GM18526 (cell line): ENCODE results near the gene CFAP53.

ENCODE experiments used
- POLR2A ChIP-seq: IDR thresholded peaks from 3 replicates; pipeline ENCODE4 v1.6.1; 2011; ENCODE audit not compliant: insufficient read length; ENCODE audit errors: extremely low read depth

The CFAP53 gene

DNA sequence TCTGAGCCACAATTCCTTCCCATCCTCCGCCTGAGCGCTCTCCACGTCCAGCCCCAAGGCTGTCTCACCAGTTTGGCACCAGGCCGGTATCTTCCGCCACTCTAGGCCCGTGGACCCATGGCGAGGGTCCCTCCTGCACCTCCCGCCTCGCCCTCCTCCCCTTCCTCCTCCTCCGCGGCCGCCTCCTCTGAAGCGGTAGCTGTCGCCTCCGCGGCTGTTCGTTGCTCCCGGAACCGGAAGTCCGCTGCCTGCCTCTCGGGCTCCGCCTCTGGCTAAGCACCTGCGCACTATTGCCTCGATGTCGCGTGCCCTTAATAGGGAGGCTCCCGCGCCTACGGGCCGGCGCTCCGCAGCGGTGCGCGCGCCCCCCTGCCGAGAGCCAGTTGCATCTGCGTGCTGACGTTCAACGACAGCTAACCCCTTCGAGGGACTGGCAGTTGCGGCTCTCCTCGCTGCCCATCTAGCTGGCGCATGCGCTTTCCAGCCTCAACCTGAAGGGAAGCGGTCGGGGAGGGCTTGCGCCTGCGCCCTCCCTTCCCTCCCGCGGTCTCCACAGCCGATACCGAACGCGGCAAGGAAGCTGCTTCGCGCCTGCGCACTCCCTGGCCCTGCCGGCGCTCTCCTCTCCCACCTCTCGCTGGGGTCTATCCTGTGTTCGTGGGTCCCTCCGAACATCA, 15.1 kb upstream of the CFAP53 start, which contains the start of gene MBD1:
TSS of gene MBD1 (minus strand) at position 229 of the 677 bp plus-strand sequence. CDS start 1,531 bp downstream, outside the sequence.
- TF ChIP-seq POLR2A: peak; percentile 93

DNA sequence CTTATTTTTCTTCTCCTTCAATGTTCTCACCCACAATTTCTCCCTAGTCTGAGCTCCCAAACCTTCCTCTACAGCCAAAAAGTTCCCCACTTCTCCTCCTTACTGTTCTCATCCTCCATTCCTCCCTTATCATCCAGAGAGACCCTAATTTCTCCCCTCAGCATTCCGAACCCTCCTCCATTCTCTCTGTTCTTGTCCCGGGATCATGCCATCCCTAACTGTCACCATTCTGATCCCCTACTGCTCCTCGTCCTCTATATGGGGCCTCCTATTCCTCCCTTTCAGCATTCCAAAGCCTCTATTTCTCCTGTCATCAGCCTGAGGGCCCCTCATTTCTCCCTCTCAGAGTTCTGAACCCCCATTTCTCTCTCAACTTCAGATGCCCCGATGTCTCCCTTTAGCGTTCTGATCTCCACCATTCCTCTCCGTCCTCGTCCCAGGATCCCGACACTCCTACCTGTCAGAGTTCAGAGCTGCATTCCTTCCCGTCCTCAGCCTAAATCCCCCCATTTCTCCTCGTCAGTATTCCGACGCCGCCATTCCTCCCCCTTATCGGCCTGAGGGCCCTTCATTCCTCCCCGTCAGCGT, 14.5 kb upstream of the CFAP53 start:
- TF ChIP-seq POLR2A: no peak

DNA sequence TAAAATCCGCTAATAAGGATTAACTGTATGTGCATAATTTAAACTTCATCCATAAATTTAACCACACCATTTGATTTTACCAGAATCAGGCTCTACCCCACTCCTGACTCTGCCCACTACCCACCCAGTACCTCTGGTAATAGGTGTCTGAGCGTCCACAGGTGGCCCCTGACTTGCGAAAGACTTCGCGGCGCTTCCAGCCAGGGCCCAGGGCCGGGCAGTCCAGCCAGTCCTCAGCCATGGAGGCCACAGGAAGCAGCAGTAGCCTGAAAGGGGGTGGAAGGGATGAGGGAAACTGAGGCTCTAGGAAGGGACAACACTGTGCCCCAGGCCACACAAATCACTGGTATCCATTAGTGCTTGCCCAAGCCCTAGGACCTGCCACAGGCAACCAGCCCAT, 13.5 kb upstream of the CFAP53 start:
- TF ChIP-seq POLR2A: no peak

DNA sequence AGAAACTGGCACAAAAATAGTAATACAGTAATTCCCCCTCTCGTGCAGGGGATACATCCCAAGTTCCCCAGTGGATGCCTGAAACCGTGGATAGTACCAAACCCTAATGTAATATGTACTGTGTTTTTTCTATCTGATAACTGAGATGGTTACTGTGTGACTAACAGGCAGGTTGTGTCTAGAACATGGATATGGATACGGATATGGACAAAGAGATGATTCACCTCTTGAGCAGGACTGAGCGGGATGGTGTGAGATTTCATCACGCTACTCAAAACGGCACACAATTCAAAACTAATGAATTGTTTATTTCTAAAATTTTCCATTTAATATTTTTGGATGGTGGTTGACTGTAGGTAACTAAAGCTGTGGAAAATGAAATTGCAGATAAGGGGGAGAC, 11.6 kb upstream of the CFAP53 start:
- no peak for TF ChIP-seq POLR2A

DNA sequence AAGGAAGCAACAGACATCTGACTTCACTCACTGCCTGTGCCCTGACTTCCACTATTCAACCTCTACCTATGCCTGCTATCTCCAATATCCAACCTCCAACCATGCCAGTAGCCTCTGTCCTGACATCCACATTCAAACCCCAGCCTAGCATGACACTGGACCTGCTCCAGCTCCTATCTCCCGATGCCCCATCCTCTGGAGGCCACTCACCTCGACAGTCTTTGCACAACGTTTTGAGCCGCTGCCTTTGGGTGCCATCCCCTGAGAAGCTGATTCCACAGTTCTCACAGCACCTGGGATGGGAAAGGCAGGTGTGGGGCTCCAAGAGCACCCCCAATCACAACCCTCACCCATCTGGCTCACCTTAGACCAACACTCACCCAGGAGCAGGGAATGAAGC, 10.2 kb upstream of the CFAP53 start:
- TF ChIP-seq POLR2A: no peak

DNA sequence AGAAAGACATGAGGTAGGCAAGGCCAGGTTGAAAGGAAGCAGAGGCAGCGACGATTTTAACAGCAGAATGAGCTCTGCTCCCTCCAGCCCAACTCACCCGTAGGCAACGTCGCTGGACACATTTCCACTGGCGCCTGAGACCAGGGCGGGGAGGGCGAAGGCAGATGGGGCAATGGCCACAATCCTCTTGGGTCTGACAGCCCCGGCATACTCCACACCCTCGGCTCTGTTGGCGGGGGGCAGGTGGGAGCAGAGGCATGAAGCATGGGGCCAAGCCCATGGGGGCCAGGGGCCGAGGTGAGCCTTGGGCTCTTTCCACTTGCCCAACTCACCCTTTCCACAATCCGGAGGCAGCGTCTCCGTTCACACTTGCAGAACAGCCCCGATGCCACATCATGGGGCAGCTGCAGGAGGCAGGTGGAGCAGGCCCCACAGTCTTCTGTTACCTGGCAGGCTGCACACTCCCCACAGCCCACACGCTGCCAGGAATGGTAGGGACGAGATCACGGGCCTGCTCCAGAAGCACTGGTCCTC, 9.3 kb upstream of the CFAP53 start:
- no peak for TF ChIP-seq POLR2A

DNA sequence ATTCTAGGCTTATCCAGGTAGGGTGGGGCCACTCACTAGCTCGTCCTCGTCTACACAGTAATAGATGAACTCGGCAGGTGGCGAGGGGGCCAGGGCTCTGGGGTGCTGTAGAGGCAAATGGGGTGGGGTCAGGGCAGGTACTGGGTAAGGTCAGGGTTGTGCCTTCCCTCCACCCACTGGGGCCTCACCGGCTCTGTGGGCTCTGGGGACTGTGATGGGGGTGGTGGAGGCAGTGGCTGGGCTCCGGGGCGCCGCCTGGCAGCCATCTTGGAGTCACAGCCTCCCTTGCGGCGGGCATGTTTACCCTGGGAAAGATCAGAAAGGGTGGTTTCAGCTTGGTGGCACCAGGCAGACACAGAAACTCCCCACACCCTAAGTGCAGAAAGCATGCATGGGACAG, 8.6 kb upstream of the CFAP53 start:
- TF ChIP-seq POLR2A: no peak

DNA sequence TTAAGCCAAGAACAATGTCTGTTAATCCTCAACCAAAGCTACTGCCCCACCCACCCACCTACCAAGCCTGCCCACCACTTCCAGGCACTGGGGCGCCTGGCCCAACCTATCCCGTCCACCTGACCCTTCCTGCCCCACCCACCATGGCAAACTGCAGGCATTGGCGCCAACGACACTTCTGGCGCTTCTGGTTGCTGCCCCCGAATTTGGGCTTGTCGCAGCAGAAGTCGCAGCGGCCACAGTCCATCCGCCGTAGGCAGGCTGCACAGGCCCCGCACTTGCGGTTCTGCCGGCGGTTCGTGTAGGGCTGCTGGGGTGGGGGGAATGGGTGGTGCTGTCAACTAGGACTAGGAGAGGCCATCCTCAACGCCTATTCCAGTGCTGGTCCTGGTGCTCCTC, 7.7 kb upstream of the CFAP53 start:
- no peak for TF ChIP-seq POLR2A

DNA sequence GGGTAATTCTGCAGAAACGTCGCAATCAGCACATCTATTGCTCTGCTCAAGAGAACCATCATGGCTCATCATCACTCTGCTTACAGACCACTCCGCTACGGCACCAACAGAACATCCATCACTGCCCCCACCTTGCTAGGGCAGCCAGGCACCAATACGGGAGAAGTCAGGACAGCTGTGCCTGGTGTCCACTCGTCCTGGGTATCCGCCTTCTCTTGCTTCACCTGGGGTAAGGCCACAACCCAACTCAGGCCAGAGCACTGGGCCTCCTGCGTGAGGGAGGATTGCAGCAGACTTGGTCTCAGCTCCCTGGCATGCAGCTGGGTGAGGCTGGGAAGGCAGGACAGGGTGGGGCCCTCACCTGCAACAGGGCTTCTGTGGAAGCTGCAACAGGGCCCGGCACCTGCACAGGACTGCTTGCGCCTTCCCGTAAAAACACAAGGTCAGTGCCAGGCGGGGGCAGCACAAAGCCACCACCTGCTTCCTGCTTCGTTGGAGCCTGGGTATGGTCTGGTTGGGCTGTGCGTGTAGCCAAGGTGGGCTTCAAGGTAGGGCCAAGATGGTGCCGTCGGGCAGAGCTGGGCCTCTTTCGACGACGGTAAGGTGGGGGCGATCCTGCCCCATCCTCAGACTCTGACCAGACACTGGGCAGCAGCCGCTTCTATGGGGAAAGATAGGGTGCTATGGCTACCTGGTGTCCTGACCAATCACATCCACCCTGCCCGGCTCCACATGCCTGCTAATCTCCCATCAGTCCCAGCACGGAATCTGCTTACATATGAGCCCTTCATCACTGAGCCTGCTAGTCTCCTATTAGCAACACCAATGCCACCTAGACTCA, 7.1 kb upstream of the CFAP53 start:
- TF ChIP-seq POLR2A: no peak

DNA sequence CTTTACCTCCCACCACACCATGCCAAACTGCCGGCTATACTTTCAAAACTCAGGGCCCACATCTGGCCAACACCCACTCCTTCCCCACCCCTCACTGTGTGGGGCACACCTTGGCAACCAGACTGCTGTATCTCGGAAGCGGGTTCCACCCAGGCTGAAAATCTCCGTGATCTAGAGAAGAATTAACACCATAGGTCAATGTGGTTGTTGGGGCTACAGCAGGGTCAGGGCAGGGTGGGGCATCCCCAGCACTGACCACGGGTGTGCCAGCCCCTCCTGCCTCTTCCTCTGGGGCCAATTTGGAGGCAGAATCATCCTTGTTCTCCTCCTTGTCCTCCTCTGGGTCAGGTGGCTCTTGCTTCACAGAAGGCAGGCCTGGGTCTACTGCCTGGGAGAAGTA, 6.3 kb upstream of the CFAP53 start:
- TF ChIP-seq POLR2A: no peak

DNA sequence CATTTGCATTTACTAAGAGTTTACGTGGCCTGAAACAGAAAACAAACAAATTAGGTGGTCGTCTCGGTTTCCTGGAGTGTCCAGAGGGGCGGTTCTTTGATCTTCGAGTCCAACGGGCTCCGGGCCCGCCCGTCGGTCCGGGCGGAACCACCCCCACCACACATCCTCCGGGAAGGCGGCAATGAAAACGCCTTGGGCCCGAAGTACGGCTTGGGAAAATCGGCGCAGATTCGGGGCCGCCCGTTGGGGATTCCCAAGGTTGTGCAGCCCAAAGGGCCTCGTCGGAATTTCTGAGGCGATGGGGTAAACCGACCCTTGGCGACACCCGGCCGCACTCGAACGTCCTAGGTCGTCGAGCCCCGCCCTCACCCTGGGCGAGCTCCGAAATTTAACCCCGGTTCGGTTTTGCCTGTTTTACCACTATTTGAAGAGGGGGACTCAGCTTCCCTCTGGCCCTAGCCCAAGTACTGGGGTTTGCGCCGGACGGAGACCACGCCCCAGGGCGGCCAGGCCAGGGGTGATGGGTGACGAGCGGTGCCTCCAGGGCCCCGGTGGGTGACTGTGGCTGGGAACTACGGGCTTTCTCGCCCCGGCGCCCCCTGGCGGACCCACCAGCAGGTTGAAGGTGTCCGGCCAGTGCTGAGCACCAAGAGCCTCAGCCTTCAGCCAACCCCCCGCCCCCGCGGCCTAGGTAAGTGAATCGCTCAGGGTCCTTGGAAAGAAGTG, 1.9 kb upstream of the CFAP53 start:
- TF ChIP-seq POLR2A: peak; percentile 43

DNA sequence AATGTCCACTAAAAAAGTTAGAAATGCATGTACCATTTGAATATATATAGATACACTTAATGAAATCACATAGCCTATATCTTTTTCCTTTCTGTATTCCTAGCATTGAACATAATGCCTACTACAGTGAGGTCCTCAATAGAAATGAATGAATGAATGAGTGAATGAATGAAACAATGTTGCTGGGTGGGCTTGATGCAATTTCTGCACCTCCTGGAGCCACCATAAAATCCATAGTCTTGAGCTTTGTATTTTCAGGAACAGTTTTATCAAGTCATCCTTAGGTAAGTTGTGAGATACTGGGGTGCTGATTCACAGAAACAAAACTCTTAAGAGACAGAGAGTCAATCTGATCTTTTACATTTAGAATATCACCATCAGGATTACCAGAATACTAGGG, 3.3 kb downstream of the CFAP53 start:
- TF ChIP-seq POLR2A: no peak

DNA sequence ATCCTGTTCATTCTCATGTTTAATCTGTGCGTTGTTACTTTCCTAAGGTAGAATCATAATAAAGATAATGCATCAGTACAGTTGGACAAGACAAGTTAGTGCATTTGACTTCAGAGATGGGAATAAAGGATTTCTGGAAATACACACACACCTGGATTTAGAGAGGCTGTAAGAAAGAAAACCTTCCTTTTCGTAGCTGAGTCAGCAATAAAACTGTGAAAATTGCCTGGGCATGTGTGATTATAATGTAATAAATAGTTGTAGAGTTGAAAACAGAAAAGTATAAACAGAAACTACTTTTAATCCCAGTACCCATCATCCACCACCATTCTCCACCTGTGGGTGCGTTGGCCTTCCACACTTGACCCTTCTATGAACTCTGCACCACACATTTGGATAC, 15.4 kb downstream of the CFAP53 start:
- no peak for TF ChIP-seq POLR2A

DNA sequence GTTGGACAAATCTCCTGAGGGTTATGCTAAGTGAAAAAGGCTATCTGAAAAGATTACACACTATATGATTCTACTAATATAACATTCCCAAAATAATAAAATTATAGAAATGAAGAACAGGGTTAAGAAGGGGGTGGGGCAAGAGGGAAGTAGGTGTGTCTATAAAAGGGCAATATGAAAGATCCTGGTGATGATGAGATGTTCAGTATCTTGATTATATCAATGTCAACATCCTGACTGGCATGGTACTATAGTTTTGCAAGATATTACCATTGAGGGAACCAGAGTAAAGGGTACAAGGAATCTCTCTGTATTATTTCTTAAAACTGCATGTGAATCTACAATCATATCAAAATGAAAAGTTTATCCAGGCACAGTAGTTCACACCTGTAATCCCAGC, 16.7 kb downstream of the CFAP53 start:
- no peak for TF ChIP-seq POLR2A

DNA sequence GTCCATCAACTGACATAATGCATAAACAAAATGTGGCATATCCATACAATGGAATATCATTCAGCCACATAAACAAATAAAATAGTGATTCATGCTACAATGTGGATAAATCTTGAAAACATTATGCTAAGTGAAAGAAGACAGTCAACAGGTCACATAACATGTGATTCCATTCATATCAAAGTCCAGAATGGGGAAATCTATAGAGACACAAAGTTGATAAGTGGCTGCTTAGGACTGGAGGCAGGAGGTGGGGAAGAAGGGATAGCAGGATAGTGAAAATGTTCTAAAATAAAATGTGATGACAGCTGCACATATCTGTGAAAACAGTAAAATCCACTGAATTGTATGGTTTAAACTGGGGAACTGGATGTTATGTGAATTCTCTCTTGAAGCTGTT, 18.7 kb downstream of the CFAP53 start:
- TF ChIP-seq POLR2A: no peak
